Vagina (tissue), 2 donors: ENCODE results near the gene COL26A1. TPM values are rescaled to one million over a fixed set of nuclear protein-coding genes. Genes with fewer than 3 reads are reported as not detected.
"Not testable (repeated sequence)": the region's sequence is repeated elsewhere in the genome, so short reads cannot be mapped to it uniquely, and the experiment has no call there.

Experiments used
- DNase-seq, 2 donors: peaks; one replicate each; pipeline ENCODE4 v3.0.0-alpha.2; 2017; ENCODE audit errors: extremely low spot score in 2 of 2
- H3K27ac ChIP-seq: fragments of 200-600 bp; sonication (generic); one replicate; pipeline ENCODE4 v1.5.1; 2019
- H3K27me3 ChIP-seq: fragments of 200-600 bp; sonication (generic); one replicate; pipeline ENCODE4 v1.5.1; 2019
- H3K36me3 ChIP-seq, 2 donors: fragments of 200-600 bp; sonication (generic); one replicate each; pipeline ENCODE4 v1.5.1; 2017 to 2019
- H3K4me1 ChIP-seq: fragments of 200-600 bp; sonication (generic); one replicate; pipeline ENCODE4 v1.5.1; 2019
- H3K4me3 ChIP-seq, 2 donors: fragments of 200-600 bp; sonication (generic); 1 replicate in 1 of 2; 2 replicates in 1 of 2; pipeline ENCODE4 v1.5.1; 2016 to 2019
- H3K9me3 ChIP-seq: fragments of 200-600 bp; sonication (generic); one replicate; pipeline ENCODE4 v1.5.1; 2019
- POLR2A ChIP-seq, 2 donors: fragments of 450-650 bp; IDR thresholded peaks; one replicate each; pipeline ENCODE4 v1.6.1; 2017; ENCODE audit warnings: antibody characterized with exemption in 2 of 2, mild to moderate bottlenecking in 2 of 2, moderate library complexity in 2 of 2
- POLR2AphosphoS5 ChIP-seq, 2 donors: sonication (generic); formaldehyde crosslinking; IDR thresholded peaks; one replicate each; pipeline ENCODE4 v1.9.0; 2017; ENCODE audit warnings: antibody characterized with exemption in 2 of 2, mild to moderate bottlenecking in 2 of 2, low read depth in 1 of 2; ENCODE audit not compliant: insufficient read depth in 1 of 2
- intact Hi-C: fragments of 100-400 bp; cut with DNase I; formaldehyde crosslinking; loops from one replicate; pipeline ENCODE4 v1.15.1; 2023
- total RNA-seq: library from RNA; depleted of rRNA; stranded (reverse); fragments of >200 nt; gene quantifications from one replicate; pipeline ENCODE4 v1.2.3, GENCODE V29; 2016
- TF ChIP-seq, protein P1 (sequence below), 3 experiments: fragments of 450-650 bp in 2 of 3; fragments of 200-600 bp in 1 of 3; sonication (generic) in 1 of 3; IDR thresholded peaks; one replicate each; pipeline ENCODE4 v1.5.1; 2017 to 2019; ENCODE audit warnings: antibody characterized with exemption in 3 of 3, mild to moderate bottlenecking in 2 of 3, moderate library complexity in 2 of 3

Gene COL26A1
- total RNA-seq, 1 donor from 2014 or later = not detected

DNA sequence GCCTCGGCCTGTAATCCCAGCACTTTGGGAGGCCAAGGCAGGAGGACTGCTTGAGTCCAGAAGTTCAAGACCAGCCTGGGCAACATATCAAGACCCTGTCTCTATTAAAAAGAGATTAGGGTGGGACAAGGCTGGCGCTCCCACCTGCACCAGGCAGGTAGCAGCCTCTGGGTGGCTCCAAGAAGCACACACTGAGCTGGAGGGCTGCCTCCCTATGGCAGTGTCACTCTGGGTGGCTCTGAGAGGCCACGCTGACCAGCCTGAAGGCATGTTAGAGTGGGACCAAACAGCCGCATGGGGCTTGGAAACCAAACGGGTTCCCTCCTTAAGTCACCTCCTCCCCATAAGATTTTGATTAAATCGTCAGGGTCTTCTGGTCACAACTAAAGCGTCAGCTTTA lies 19.8 kb upstream of the COL26A1 start:
- no peaks in the 10 kb centered on the region for H3K9me3 ChIP-seq
- H3K36me3 ChIP-seq = no peaks in the 10 kb centered on the region
- no peak for DNase-seq
- no peak overlapping the region for H3K27ac ChIP-seq
- H3K4me1 ChIP-seq = no peaks in the 10 kb centered on the region
- no peak overlapping the region for H3K4me3 ChIP-seq
- TF ChIP-seq, protein P1, sequence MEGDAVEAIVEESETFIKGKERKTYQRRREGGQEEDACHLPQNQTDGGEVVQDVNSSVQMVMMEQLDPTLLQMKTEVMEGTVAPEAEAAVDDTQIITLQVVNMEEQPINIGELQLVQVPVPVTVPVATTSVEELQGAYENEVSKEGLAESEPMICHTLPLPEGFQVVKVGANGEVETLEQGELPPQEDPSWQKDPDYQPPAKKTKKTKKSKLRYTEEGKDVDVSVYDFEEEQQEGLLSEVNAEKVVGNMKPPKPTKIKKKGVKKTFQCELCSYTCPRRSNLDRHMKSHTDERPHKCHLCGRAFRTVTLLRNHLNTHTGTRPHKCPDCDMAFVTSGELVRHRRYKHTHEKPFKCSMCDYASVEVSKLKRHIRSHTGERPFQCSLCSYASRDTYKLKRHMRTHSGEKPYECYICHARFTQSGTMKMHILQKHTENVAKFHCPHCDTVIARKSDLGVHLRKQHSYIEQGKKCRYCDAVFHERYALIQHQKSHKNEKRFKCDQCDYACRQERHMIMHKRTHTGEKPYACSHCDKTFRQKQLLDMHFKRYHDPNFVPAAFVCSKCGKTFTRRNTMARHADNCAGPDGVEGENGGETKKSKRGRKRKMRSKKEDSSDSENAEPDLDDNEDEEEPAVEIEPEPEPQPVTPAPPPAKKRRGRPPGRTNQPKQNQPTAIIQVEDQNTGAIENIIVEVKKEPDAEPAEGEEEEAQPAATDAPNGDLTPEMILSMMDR (IDR thresholded peaks at IDR 0.05) = no peak
- TF ChIP-seq POLR2AphosphoS5 (IDR thresholded peaks at IDR 0.05; ENCODE audit: insufficient read depth in 1 of 2, low read depth in 1 of 2) (no peak), POLR2A (IDR thresholded peaks at IDR 0.05) (no peak)
- intact Hi-C loops = no loop called here
- no peaks in the 10 kb centered on the region for H3K27me3 ChIP-seq

- intact Hi-C loops = no loop called here
- H3K4me1 ChIP-seq = no peaks in the 10 kb centered on the region
Observed at GRCh38 chr7:101347477-101347876, 15.2 kb upstream of the COL26A1 start.

GRCh38 chr7:101348456-101349067 lies 14.1 kb upstream of the COL26A1 start:
- H3K27ac ChIP-seq, intact Hi-C loops, H3K27me3 ChIP-seq: not testable (repeated sequence)

More at GRCh38 chr7:101347477-101347876, 15.2 kb upstream of the COL26A1 start:
- TF ChIP-seq POLR2AphosphoS5 (IDR thresholded peaks at IDR 0.05; ENCODE audit: insufficient read depth in 1 of 2, low read depth in 1 of 2) (no peak), POLR2A (IDR thresholded peaks at IDR 0.05) (no peak)
- TF ChIP-seq, protein P1 (IDR thresholded peaks at IDR 0.05) = no peak
- Histone ChIP-seq H3K27me3 (no peaks in the 10 kb centered on the region), H3K4me3 (no peak overlapping the region), H3K9me3 (no peaks in the 10 kb centered on the region), H3K36me3 (no peaks in the 10 kb centered on the region), H3K27ac (no peak overlapping the region)
- DNase-seq = no peak

DNA sequence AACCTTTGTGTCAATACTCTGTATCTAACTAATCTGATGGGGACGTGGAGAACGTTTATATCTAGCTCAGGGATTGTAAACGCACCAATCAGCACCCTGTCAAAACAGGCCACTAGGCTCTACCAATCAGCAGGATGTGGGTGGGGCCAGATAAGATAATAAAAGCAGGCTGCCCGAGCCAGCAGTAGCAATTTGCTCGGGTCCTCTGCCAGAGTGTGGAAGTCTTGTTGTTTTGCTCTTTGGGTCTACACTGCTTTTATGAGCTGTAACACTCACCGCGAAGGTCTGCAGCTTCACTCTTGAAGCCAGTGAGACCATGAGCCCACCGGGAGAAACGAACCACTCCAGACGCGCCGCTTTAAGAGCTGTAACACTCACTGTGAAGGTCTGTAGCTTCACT lies 13.4 kb upstream of the COL26A1 start:
- H3K27ac ChIP-seq, H3K27me3 ChIP-seq, H3K4me1 ChIP-seq, intact Hi-C loops, H3K36me3 ChIP-seq, DNase-seq, H3K4me3 ChIP-seq, H3K9me3 ChIP-seq: not testable (repeated sequence)

More at GRCh38 chr7:101348456-101349067, 14.1 kb upstream of the COL26A1 start:
- not testable (repeated sequence) for H3K9me3 ChIP-seq, H3K36me3 ChIP-seq, H3K4me1 ChIP-seq, H3K4me3 ChIP-seq, DNase-seq

DNA sequence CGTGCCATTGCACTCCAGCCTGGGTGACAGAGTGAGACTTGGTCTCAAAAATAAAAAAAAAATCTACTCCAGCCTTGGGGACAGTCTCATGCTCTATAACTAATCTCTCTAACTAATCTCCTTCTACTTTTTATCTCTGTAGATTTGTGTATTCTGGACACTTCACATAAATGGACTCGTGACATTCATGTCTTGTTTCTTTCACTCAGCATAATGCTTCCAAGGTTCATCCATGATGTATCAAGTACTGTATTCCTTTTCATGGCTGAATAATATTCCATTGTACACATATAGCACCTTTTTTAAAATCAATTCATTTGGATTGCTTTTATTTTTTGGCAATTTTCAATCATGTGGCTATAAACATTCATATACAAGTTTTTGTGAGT lies 9.8 kb upstream of the COL26A1 start:
- Histone ChIP-seq H3K27me3 (no peaks in the 10 kb centered on the region), H3K4me3 (no peak overlapping the region), H3K27ac (no peak overlapping the region), H3K9me3 (no peaks in the 10 kb centered on the region), H3K36me3 (no peaks in the 10 kb centered on the region), H3K4me1 (no peaks in the 10 kb centered on the region)
- TF ChIP-seq, protein P1 (IDR thresholded peaks at IDR 0.05) = no peak
- TF ChIP-seq POLR2A (IDR thresholded peaks at IDR 0.05) = no peak
- TF ChIP-seq POLR2AphosphoS5 (IDR thresholded peaks at IDR 0.05; ENCODE audit: insufficient read depth in 1 of 2, low read depth in 1 of 2) = no peak
- DNase-seq = no peak
- intact Hi-C loops = no loop called here

- H3K9me3 ChIP-seq = no peaks in the 10 kb centered on the region
- H3K4me3 ChIP-seq = no peak overlapping the region
- TF ChIP-seq, protein P1 (IDR thresholded peaks at IDR 0.05) = no peak
- TF ChIP-seq POLR2A (IDR thresholded peaks at IDR 0.05) (no peak), POLR2AphosphoS5 (IDR thresholded peaks at IDR 0.05; ENCODE audit: insufficient read depth in 1 of 2, low read depth in 1 of 2) (no peak)
- H3K27me3 ChIP-seq = no peaks in the 10 kb centered on the region
- H3K4me1 ChIP-seq = no peaks in the 10 kb centered on the region
- no peak for DNase-seq
- H3K27ac ChIP-seq = no peak overlapping the region
- intact Hi-C loops = no loop called here
- H3K36me3 ChIP-seq = no peaks in the 10 kb centered on the region
Observed at GRCh38 chr7:101357433-101357832, 5.2 kb upstream of the COL26A1 start.
